ENCODE results near the gene THSD7A.

The THSD7A gene

DNA sequence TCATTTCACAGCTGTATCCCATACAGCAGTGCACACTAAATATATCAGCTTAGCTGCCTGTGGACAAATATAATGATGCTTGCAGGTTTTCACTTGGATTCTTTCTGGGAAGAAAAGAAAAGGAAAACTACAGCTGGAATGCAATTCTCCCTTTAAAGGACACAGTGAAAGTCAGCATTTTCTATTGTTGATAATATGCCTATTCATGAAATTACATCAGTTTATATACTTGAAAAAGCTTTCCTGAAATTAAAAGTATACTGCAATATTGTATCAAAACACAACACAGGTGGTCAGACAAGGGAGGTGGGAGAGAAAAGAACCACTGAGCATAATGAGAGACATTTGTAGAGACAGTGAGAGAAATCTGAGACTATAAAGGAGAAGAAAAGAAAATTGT lies 20.3 kb downstream of the THSD7A start:
- DNase-seq = no peak

DNA sequence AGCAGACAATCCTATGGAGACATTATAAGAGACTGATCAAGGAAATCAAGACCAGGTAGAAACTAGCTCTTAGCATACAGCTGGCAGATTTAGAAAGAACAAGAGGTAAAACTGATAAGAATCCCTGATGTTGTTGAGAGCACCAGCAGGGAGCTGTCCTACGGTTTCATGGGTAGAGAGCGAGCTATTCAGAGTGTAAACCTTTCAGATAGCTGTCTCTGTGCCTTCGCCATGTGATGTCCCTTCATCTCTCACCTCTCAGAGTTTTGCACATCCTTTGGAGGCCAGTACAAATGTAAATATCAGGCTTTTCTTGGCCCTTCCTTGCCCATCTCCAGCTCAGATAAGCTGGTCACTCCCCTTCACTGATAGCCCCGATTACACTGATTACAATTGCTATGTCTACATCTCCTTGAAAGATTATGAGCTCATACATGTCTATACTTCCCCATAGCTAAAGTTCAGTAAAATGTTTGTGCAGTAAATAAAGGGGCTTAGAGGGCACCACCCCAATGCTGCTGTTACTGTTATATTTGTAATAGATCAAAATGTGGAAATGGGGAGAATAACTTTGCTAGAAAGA lies 21.9 kb downstream of the THSD7A start:
- DNase-seq = no peak

DNA sequence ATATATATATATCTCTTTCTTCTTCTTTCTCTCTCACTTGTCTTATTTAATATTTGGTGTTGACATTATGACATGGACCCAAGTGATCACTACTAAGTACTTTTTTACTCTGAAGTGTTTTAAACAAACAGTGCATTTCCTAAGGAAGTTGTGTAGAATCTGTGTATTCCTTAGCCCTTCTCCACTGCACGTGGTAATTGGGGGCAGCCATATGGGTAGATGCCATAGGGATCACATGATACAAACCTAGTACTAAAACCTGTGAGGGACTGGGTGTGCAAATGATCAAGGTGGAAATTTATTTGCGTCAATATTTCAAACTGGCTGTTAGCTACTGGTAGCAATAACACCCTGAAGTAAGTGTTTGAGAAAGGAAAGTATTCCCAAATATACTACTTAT lies 25.0 kb downstream of the THSD7A start:
- DNase-seq = no peak

- DNase-seq = no peak
Measured at GRCh38 chr7:11804621-11805020, 27.4 kb downstream of the THSD7A start.

DNA sequence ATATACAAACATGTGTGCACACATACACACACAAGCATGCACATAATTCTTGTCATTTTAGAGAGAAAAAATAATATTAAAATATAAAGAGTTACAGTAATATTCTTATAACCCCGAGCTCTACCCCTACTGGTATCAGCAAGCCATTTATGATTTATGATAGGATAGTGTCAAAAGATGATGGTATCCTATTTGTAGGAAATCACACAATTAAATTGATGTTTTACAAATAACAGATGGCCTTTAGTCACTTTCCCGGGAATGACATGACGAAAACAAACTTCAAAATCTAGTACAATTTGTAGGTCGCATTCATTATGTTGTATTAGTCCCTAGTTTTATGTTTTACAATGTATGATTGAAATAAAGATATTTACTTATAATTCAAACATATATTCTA lies 36.8 kb downstream of the THSD7A start:
- DNase-seq = no peak

- no peak for DNase-seq
Measured at GRCh38 chr7:11792166-11792565, 39.8 kb downstream of the THSD7A start.

DNA sequence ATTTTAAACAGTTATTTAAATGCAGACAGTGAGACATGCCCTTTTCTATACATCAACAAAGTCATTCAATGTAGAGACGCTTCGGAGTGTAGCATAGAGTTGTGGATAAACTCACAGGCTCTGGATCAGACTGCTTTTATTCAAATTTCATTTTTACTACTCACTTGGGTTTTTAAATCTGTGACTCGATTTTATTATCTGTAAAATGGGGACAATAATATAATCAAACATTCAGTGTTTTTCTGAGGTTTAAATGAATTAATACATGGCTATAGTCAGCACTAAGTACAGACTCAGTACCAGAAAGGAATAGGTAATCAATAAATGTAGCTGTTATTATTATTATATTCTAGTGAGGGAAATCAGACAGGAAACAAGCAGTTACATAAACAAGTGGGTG lies 43.4 kb downstream of the THSD7A start:
- DNase-seq = no peak

DNA sequence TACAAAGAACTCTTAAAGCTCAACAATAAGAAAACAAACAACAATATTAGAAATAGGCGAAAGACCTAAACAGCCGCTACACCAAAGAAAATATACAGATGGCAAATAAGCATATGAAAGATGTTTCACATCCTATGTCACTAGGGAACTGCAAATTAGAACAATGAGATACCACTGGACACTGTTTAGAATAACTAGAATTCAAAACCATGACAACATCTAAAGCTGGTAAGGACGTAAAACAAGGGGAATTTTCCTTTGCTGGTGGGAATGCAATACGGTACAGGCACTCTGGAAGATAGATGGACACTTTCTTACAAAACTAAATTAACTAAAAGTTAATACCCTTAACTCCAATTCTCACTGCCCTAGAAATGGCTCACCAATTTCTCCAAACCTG lies 44.5 kb downstream of the THSD7A start:
- no peak for DNase-seq

GRCh38 chr7:11786186-11786585 lies 45.8 kb downstream of the THSD7A start:
- DNase-seq = no peak

DNA sequence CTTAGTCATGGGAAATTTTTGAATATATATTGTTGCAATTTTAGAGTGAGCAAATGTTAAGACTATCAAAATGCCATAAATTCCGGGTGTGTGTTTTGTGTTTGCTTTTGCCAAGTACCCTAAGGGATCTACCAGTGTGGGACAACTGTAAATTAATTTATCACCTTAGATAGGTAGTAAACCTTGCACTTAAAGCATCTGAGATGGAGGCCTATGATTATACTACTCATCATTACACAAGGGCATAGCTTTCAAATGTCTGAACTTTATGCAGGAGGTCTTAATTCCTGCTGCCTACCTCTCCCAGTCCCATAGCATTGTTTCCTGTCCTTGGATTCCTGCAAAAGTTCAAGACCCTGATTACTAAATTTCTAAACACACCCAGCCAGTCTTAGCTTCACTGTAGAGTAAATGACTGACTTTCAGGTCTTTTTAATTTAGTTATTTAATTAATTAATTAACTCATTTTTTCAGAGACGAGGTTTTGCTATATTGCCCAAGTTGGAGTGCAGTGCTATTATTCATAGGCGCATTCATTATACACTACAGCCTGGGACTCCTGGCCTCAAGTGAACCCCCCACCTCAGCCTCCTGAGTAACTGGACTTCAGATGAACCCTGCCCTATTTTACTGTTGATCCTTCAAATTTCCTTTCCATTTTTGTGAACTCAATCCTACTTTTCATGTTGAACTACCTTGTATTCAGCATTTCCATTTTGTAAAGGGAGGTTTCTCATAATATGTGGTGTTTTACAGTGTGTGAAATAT lies 47.0 kb downstream of the THSD7A start:
- no peak for DNase-seq

- DNase-seq = no peak
Measured at GRCh38 chr7:11779864-11780674, 51.9 kb downstream of the THSD7A start.

- no peak for DNase-seq
Measured at GRCh38 chr7:11776039-11776438, 56.0 kb downstream of the THSD7A start.

GRCh38 chr7:11775401-11775800 lies 56.6 kb downstream of the THSD7A start:
- no peak for DNase-seq

DNA sequence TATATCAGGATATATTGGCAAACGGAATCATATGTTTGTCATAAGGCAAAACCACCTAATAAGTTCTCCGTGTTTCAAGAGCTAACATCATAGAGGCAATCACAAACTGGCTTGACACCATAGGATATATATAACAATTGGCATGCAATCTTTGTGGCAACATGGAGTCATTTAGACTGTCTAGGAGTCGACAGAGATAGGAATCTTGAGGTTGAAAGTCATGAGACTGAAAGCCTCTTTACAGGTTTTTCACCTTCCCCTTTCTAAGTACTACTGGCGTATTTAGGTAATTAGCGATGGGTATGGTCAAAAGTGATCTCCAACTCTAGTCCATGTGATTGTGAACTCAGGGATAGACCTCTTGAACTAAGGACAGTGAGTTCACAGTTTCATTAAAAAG lies 63.7 kb downstream of the THSD7A start:
- DNase-seq = no peak

GRCh38 chr7:11767148-11767547 lies 64.8 kb downstream of the THSD7A start:
- no peak for DNase-seq

DNA sequence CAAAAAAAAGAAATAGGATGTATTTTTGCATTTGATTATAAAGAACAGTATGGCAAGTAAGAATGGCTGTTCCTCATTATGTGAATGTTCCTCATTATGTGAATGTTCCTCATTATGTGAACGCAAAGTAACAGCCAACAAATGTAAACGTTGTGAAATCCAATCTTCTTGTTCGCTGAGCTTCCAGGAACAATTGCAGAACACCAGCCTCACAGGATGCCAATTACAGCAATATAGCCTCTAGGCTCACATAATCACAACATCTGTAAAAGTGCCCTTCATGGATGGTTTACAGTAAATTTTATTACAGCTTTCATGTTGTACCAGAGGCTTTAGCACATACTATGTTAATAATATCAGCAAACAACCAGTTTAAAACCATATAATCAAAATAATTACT lies 71.6 kb downstream of the THSD7A start:
- no peak for DNase-seq

- no peak for DNase-seq
Measured at GRCh38 chr7:11758627-11759111, 73.3 kb downstream of the THSD7A start.

GRCh38 chr7:11757153-11757552 lies 74.8 kb downstream of the THSD7A start:
- DNase-seq = no peak

GRCh38 chr7:11754933-11755332 lies 77.1 kb downstream of the THSD7A start:
- DNase-seq = no peak

DNA sequence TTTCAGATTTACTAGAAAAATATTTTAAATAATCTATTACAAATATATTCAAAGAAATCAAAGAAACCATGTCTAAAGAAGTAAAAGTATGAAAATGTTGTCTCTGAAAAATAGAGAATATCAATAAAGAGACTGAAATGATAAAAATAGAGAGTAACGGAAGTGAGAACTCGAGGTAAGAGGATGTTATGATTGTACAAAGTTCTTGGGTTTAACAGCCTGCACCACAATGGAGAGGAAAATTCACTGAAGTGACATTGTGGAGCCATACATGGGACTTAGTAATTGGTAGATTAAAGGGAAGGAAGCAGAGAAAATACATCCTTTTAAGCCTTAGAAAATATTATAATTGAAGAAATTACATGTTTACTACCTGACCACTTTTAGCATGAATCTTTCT lies 77.9 kb downstream of the THSD7A start:
- no peak for DNase-seq

GRCh38 chr7:11753433-11753832 lies 78.6 kb downstream of the THSD7A start:
- DNase-seq = no peak

DNA sequence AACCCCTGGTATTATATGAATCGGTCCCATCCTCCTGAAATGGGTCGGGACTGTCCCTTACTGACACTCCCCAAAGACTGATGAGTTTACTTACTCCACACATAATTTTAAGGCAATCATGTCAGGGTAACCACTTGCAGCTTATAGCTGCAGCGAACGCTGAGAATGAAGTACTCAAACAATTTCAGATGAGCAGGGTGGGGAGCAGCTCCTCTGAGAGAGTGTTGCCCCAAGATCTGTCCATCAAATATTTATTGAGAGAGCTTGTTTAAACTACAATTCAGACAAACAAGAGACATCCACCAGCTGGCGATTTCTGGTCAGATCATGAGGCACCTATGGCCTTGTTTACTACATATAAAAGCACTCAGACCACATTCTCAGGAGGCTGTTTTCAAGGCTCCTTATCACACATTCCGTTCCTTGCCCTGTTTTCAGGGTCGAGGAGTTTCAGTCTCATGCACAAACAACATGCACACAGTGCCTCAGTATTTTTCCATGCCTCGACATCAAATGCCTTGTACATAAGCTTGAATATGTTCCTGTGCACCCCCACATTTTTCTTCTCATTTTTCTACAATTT lies 80.1 kb downstream of the THSD7A start:
- DNase-seq = no peak

DNA sequence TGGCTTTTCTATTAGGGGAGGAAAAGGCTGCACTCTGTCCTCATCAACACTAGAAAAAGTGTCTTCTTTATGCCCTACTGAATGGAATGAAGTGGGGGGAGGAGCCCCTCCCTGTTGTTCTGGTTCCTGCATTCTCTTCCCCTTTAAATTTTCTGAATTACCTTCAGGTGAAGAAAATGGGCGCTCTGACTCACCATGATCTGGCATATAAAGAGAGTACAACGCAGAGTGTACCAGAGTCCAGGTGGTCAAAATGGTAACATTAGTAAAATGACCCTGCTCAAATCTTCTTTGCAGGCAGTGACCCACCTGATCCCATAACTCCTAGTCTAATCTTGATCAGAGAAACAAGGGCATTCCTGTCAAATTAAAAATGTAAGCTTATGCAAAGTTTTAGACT lies 80.7 kb downstream of the THSD7A start:
- no peak for DNase-seq

DNA sequence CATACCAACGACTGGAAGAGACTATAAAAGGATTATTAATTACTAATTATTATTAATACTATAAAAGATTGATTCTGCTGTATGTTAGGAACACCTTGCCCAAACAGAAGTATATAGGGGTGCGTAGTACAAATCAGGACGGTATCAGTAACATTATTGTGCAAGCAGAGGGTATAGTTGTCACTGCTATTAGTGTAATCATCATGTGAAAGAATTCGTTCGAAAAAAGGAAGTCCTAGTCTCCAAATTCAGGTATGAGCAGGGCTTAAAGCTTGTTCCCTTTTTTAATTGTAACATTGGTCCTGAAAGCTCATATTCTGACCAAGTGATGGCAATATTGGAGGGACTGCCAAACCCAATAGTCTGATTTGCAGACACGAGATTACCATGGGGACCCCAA lies 81.8 kb downstream of the THSD7A start:
- DNase-seq = no peak
